H1 (cell line): ENCODE results near the gene RBM34. TPM values are rescaled to one million over a fixed set of nuclear protein-coding genes. Genes with fewer than 3 reads are reported as not detected.

Source experiments
- ASH2L ChIP-seq: fragments of 200-600, 300-600 bp; sonication (generic); IDR thresholded peaks from one replicate; pipeline ENCODE4 v1.7.1; 2017; ENCODE audit warnings: low read length
- ATF2 ChIP-seq: IDR thresholded peaks from 2 replicates; pipeline ENCODE4 v1.6.1; 2012; ENCODE audit warnings: low read length, inconsistent platforms
- CBX8 ChIP-seq: fragments of 300-800, 300-1000 bp; sonication (generic); IDR thresholded peaks from 2 replicates; pipeline ENCODE4 v1.7.1; 2016; ENCODE audit warnings: low read depth, low read length, borderline replicate concordance
- CEBPB ChIP-seq: IDR thresholded peaks from 2 replicates; pipeline ENCODE4 v1.6.1; 2012; ENCODE audit warnings: low read depth, low read length
- CREB1 ChIP-seq: IDR thresholded peaks from 2 replicates; pipeline ENCODE4 v1.6.1; 2012; ENCODE audit warnings: inconsistent platforms
- EZH2 ChIP-seq: fragments of 200-600 bp; sonication (generic); IDR thresholded peaks from 2 replicates; pipeline ENCODE4 v1.7.1; 2012; ENCODE audit warnings: low read depth, mild to moderate bottlenecking, moderate library complexity, low read length, inconsistent platforms; ENCODE audit not compliant: severe bottlenecking
- GTF2F1 ChIP-seq: IDR thresholded peaks from 2 replicates; pipeline ENCODE4 v1.6.1; 2012; ENCODE audit warnings: low read depth, low read length, improper control_type of control experiment, borderline replicate concordance
- JUND ChIP-seq: IDR thresholded peaks from 2 replicates; pipeline ENCODE4 v1.6.1; 2011; ENCODE audit warnings: mild to moderate bottlenecking, improper control_type of control experiment, low read length
- KDM1A ChIP-seq: fragments of 200-600, 300-600 bp; sonication (generic); IDR thresholded peaks from 2 replicates; pipeline ENCODE4 v1.7.1; 2016; ENCODE audit warnings: mild to moderate bottlenecking, low read length, borderline replicate concordance
- KDM4A ChIP-seq: IDR thresholded peaks from one replicate; pipeline ENCODE4 v1.7.1; 2012; ENCODE audit warnings: low read depth, mild to moderate bottlenecking, moderate library complexity, low read length, inconsistent platforms; ENCODE audit not compliant: severe bottlenecking
- NANOG ChIP-seq: IDR thresholded peaks from 2 replicates; pipeline ENCODE4 v1.6.1; 2011; ENCODE audit warnings: low read length, low read depth, mild to moderate bottlenecking, inconsistent platforms; ENCODE audit not compliant: insufficient read depth, poor library complexity, severe bottlenecking
- PHF8 ChIP-seq: fragments of 200-600 bp; sonication (generic); conservative IDR thresholded peaks from 2 replicates; pipeline ENCODE4 v1.7.1; 2012; ENCODE audit warnings: low read depth, mild to moderate bottlenecking, inconsistent platforms, low read length, moderate library complexity
- POLR2A ChIP-seq, 2 experiments: IDR thresholded peaks; 1 replicate in 1 of 2; 2 replicates in 1 of 2; pipeline ENCODE4 v1.6.1; 2011; ENCODE audit warnings: low read depth in 2 of 2, low read length in 2 of 2, mild to moderate bottlenecking in 2 of 2; ENCODE audit errors: control extremely low read depth in 1 of 2
- POLR2AphosphoS5 ChIP-seq: IDR thresholded peaks from 2 replicates; pipeline ENCODE4 v1.6.1; 2011; ENCODE audit warnings: low read depth, low read length
- POU5F1 ChIP-seq: IDR thresholded peaks from 2 replicates; pipeline ENCODE4 v1.6.1; 2011; ENCODE audit warnings: low read depth, mild to moderate bottlenecking, low read length, moderate library complexity
- RFX5 ChIP-seq: IDR thresholded peaks from 2 replicates; pipeline ENCODE4 v1.6.1; 2011; ENCODE audit warnings: low read depth, low read length, improper control_type of control experiment, borderline replicate concordance
- SIRT6 ChIP-seq: IDR thresholded peaks from one replicate; pipeline ENCODE4 v1.7.1; 2012; ENCODE audit warnings: low read length, inconsistent platforms
- SP1 ChIP-seq: IDR thresholded peaks from 2 replicates; pipeline ENCODE4 v1.6.1; 2011; ENCODE audit warnings: low read depth, low read length
- SP2 ChIP-seq: IDR thresholded peaks from 2 replicates; pipeline ENCODE4 v1.6.1; 2012; ENCODE audit warnings: mild to moderate bottlenecking, low read length, inconsistent platforms
- SRF ChIP-seq: IDR thresholded peaks from 2 replicates; pipeline ENCODE4 v1.6.1; 2011; ENCODE audit warnings: mild to moderate bottlenecking, low read depth, low read length, moderate library complexity
- SUZ12 ChIP-seq: fragments of 200-600 bp; sonication (generic); IDR thresholded peaks from 2 replicates; pipeline ENCODE4 v1.6.1; 2012; ENCODE audit warnings: mild to moderate bottlenecking, inconsistent platforms, low read length, moderate library complexity, mixed read lengths
- TAF7 ChIP-seq: optimal IDR thresholded peaks from 2 replicates; pipeline ENCODE3; 2011; ENCODE audit warnings: low read depth, mild to moderate bottlenecking, inconsistent platforms, low read length, moderate library complexity, borderline replicate concordance
- TBP ChIP-seq: IDR thresholded peaks from 2 replicates; pipeline ENCODE4 v1.6.1; 2011; ENCODE audit warnings: low read depth, low read length, improper control_type of control experiment
- TCF12 ChIP-seq: IDR thresholded peaks from 2 replicates; pipeline ENCODE4 v1.6.1; 2011; ENCODE audit warnings: low read depth, mild to moderate bottlenecking, low read length
- TEAD4 ChIP-seq: IDR thresholded peaks from 2 replicates; pipeline ENCODE4 v1.6.1; 2012; ENCODE audit warnings: low read depth, low read length, inconsistent platforms, mixed read lengths
- polyA plus RNA-seq, 7 experiments: library from polyadenylated mRNA; depleted of rRNA in 3 of 7; stranded (reverse) in 5 of 7; unstranded in 2 of 7; fragments of >200 nt in 5 of 7; fragments of 200-250 nt in 2 of 7; gene quantifications; 1 replicate in 5 of 7; 2 replicates in 1 of 7; 4 replicates in 1 of 7; pipeline versions ENCODE4 v1.2.1 to v1.2.3, GENCODE V29; 2011 to 2013; ENCODE audit warnings: missing spikeins in 2 of 7, mixed read lengths in 2 of 7
- total RNA-seq: library from RNA; stranded (reverse); fragmentation: NEBNext Ultra II Directional; extraction: Animal tissue kit (Norgen Biotek cat#: 25700); gene quantifications from 2 replicates; pipeline ENCODE4 v1.2.1, GENCODE V29; 2021

The RBM34 gene
- total and polyA plus RNA-seq, 2 of the 8 experiments (the other 6 are each of a cell fraction or from before 2014, with no cell fraction given): 18.8 to 108 TPM

GRCh38 chr1:235160957-235161684 lies at the start of gene RBM34 (continued):
- TF ChIP-seq CBX8 (no peak), TCF12 (no peak), SRF (no peak), RFX5 (no peak), ASH2L (peak; percentile 97), KDM4A (no peak), SIRT6 (no peak), TEAD4 (0 out of 2 replicates have a peak, but pooled peaks have one; percentile 3), CREB1 (no peak), KDM1A (no peak), SUZ12 (no peak), SP2 (no peak), TAF7 (peak; percentile 81), PHF8 (peak; percentile 97), POLR2AphosphoS5 (peak; percentile 92), ATF2 (no peak; the same call in 1 of the 2 replicates), NANOG (no peak), EZH2 (no peak), GTF2F1 (peak; percentile 30; the same call in 1 of the 2 replicates), TBP (peak; percentile 82), CEBPB (no peak), JUND (no peak), SP1 (no peak), POLR2A (IDR thresholded peaks at IDR 0.05; ENCODE audit: control extremely low read depth in 1 of 2, low read depth in 2 of 2, low read length in 2 of 2) (peak; percentile 94 to 96), POU5F1 (no peak)
